Measurements from ENCODE around the gene GDPD4. TPM values are rescaled to one million over a fixed set of nuclear protein-coding genes. Genes with fewer than 3 reads are reported as not detected.

GDPD4 gene
- total and polyA plus RNA-seq, 9 donors: 0.13 to 0.67 (median 0.25) TPM; not detected in 1

DNA sequence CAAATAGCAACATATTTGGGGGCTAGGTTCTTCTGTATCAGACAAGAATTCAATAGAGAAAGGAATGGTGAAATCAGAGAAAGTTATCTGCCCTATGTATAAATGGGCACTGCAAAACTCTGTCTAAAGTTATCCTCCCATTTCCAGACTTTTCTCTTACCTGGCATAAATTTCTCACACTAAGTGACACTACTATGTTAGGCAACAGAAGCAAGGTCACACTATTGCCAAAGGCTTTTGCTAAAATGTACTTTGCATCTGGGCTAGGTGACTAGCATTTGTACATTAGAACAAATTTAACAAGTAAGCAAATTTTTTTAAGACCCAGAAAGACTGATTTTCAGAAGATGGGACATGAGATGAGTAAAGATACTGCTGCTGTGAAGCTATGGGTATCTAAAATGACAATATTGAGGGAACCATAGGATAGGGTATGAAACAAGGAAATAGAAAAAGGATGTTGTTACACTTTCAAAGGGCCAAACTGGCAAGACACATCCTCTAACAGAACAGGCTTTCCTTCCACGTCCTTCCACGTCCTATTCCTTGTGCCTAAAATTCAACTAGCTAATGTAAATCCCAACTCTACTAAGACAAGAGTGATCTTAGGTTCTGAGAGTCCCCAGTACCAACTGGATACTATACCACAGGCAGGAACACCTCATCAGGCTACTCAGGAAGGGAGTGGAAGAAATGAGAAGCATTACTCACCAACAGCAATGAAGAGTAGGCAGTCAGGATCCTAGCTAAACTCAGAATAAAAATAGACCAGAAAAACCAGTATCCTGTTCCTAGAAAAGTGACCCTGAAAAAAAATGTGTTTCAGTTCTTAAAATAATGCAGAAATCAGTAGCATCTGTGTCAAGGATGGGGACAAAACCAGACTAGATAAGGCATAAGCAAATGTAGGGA, 22.6 kb downstream of the GDPD4 start:
- no peaks in the 10 kb centered on the region for H3K9me3 ChIP-seq (replicated peaks; ENCODE audit: control insufficient read depth, low read depth, low read length)
- no peaks in the 10 kb centered on the region for H3K27me3 ChIP-seq (ENCODE audit: control insufficient read depth, insufficient read depth, low read length)
- H3K27ac ChIP-seq (ENCODE audit: low read length): no peak overlapping the region
- no peak for DNase-seq
- H3K4me1 ChIP-seq (ENCODE audit: control insufficient read depth, insufficient read depth, low read length): no peaks in the 10 kb centered on the region
- H3K4me3 ChIP-seq (ENCODE audit: low read length): no peak overlapping the region
- WGBS (ENCODE audit: insufficient coverage): 81% methylated on average over 2 of the region's 2 CpGs
- H3K36me3 ChIP-seq (ENCODE audit: control insufficient read depth, insufficient read depth, low read length): no peaks in the 10 kb centered on the region

DNA sequence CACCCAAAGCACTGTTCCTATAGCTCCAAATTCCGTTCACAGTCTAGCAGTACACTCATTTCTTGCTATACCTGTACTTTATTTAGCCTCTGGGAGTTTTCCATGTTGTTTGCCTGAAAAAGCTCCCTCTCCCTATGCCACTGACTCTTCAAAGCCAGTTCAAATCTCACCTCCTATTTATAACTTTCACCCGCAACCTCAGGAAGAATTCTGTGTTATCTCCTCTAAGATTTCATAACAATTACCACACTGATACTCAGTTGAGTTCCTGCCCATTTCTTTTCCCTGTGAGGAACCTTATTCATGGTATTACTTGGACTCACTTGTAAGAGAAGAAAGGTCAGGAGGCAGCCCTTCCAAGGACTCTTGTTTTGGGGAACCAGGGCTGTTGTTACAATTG, 25.2 kb downstream of the GDPD4 start:
- Histone ChIP-seq H3K9me3 (replicated peaks; ENCODE audit: control insufficient read depth, low read depth, low read length) (no peaks in the 10 kb centered on the region), H3K27me3 (ENCODE audit: control insufficient read depth, insufficient read depth, low read length) (no peaks in the 10 kb centered on the region), H3K4me3 (ENCODE audit: low read length) (no peak overlapping the region), H3K4me1 (ENCODE audit: control insufficient read depth, insufficient read depth, low read length) (no peaks in the 10 kb centered on the region), H3K27ac (ENCODE audit: low read length) (no peak overlapping the region), H3K36me3 (ENCODE audit: control insufficient read depth, insufficient read depth, low read length) (no peaks in the 10 kb centered on the region)
- no peak for DNase-seq
- 88% methylated on average over 1 of the region's 2 CpGs for WGBS (ENCODE audit: insufficient coverage)

DNA sequence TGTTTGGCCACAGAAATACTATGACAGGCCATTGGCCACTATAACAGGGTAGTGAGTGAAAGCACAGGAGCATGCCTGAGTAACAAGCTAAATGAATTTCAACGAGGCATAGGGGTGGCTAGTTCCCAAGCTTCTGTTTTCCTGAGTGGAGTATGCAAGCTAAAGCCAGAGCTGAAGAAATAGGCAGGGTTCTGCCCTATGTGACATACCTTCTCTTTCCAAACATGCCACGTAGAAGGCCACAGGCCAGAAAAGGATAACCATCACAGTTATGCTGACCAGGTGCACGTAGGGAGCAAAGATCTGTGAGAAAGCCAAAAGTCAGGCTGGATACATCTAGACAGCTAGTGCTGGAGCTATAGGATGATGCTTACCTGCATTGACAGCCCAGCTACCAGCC, 30.6 kb downstream of the GDPD4 start:
- no peak for DNase-seq
- WGBS (ENCODE audit: insufficient coverage): 80% methylated on average over 1 of the region's 3 CpGs

GRCh38 chr11:77269484-77270123, 31.9 kb downstream of the GDPD4 start:
- DNase-seq: no peak
- Histone ChIP-seq H3K27ac (ENCODE audit: low read length) (no peak overlapping the region), H3K4me1 (ENCODE audit: control insufficient read depth, insufficient read depth, low read length) (no peaks in the 10 kb centered on the region), H3K27me3 (ENCODE audit: control insufficient read depth, insufficient read depth, low read length) (no peaks in the 10 kb centered on the region), H3K36me3 (ENCODE audit: control insufficient read depth, insufficient read depth, low read length) (no peaks in the 10 kb centered on the region), H3K9me3 (replicated peaks; ENCODE audit: control insufficient read depth, low read depth, low read length) (no peaks in the 10 kb centered on the region), H3K4me3 (ENCODE audit: low read length) (no peak overlapping the region)
- 77% methylated on average over 1 of the region's 1 CpG for WGBS (ENCODE audit: insufficient coverage)

More for the DNA sequence above, 30.6 kb downstream of the GDPD4 start:
- Histone ChIP-seq H3K4me3 (ENCODE audit: low read length) (no peak overlapping the region), H3K36me3 (ENCODE audit: control insufficient read depth, insufficient read depth, low read length) (no peaks in the 10 kb centered on the region), H3K27me3 (ENCODE audit: control insufficient read depth, insufficient read depth, low read length) (no peaks in the 10 kb centered on the region), H3K9me3 (replicated peaks; ENCODE audit: control insufficient read depth, low read depth, low read length) (no peaks in the 10 kb centered on the region), H3K4me1 (ENCODE audit: control insufficient read depth, insufficient read depth, low read length) (no peaks in the 10 kb centered on the region), H3K27ac (ENCODE audit: low read length) (no peak overlapping the region)

GRCh38 chr11:77267962-77268361, 33.5 kb downstream of the GDPD4 start:
- Histone ChIP-seq H3K9me3 (replicated peaks; ENCODE audit: control insufficient read depth, low read depth, low read length) (no peaks in the 10 kb centered on the region), H3K27ac (ENCODE audit: low read length) (no peak overlapping the region), H3K27me3 (ENCODE audit: control insufficient read depth, insufficient read depth, low read length) (no peaks in the 10 kb centered on the region), H3K36me3 (ENCODE audit: control insufficient read depth, insufficient read depth, low read length) (no peaks in the 10 kb centered on the region), H3K4me3 (ENCODE audit: low read length) (no peak overlapping the region), H3K4me1 (ENCODE audit: control insufficient read depth, insufficient read depth, low read length) (no peaks in the 10 kb centered on the region)
- no peak for DNase-seq
- WGBS (ENCODE audit: insufficient coverage): 88% methylated on average over 1 of the region's 2 CpGs

- no CpG with 5 or more reads among the region's 1 CpG for WGBS (ENCODE audit: insufficient coverage)
- H3K27ac ChIP-seq (ENCODE audit: low read length): no peak overlapping the region
- no peaks in the 10 kb centered on the region for H3K27me3 ChIP-seq (ENCODE audit: control insufficient read depth, insufficient read depth, low read length)
- no peak overlapping the region for H3K4me3 ChIP-seq (ENCODE audit: low read length)
- H3K36me3 ChIP-seq (ENCODE audit: control insufficient read depth, insufficient read depth, low read length): no peaks in the 10 kb centered on the region
- peaks cover 3% of the 10 kb centered on the region for H3K9me3 ChIP-seq (replicated peaks; ENCODE audit: control insufficient read depth, low read depth, low read length)
- no peaks in the 10 kb centered on the region for H3K4me1 ChIP-seq (ENCODE audit: control insufficient read depth, insufficient read depth, low read length)
- DNase-seq: no peak
Observed at GRCh38 chr11:77266766-77267165, 34.7 kb downstream of the GDPD4 start.

GRCh38 chr11:77262803-77263202, 38.7 kb downstream of the GDPD4 start:
- H3K4me1 ChIP-seq (ENCODE audit: control insufficient read depth, insufficient read depth, low read length): no peaks in the 10 kb centered on the region
- DNase-seq: no peak
- H3K36me3 ChIP-seq (ENCODE audit: control insufficient read depth, insufficient read depth, low read length): no peaks in the 10 kb centered on the region
- no peak overlapping the region for H3K4me3 ChIP-seq (ENCODE audit: low read length)
- H3K9me3 ChIP-seq (replicated peaks; ENCODE audit: control insufficient read depth, low read depth, low read length): peaks cover 3% of the 10 kb centered on the region
- H3K27me3 ChIP-seq (ENCODE audit: control insufficient read depth, insufficient read depth, low read length): no peaks in the 10 kb centered on the region
- no peak overlapping the region for H3K27ac ChIP-seq (ENCODE audit: low read length)

DNA sequence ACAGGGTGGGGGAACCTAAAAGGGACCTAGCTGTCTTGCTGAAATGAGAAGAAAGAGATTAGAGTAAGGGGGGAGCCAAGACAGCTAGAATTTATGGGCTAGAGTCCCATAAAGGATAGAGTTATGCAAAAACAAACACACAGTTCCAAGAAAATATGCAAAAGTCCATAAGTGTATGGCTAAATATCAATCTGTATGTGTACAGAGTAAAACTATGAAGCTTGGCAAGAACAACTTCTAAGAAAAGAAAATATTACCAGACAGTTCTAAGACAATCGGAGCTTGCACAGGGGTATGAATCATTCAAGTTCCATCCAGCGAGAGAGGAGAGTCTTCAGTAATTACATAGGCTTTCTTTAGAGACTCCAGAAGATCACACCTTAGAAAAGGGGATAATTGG, 41.8 kb downstream of the GDPD4 start:
- peak; percentile 73 for DNase-seq
- Histone ChIP-seq H3K4me3 (ENCODE audit: low read length) (no peak overlapping the region), H3K4me1 (ENCODE audit: control insufficient read depth, insufficient read depth, low read length) (no peaks in the 10 kb centered on the region), H3K27me3 (ENCODE audit: control insufficient read depth, insufficient read depth, low read length) (no peaks in the 10 kb centered on the region), H3K27ac (ENCODE audit: low read length) (no peak overlapping the region), H3K36me3 (ENCODE audit: control insufficient read depth, insufficient read depth, low read length) (no peaks in the 10 kb centered on the region), H3K9me3 (replicated peaks; ENCODE audit: control insufficient read depth, low read depth, low read length) (peaks cover 3% of the 10 kb centered on the region)
- no CpG with 5 or more reads among the region's 2 CpGs for WGBS (ENCODE audit: insufficient coverage)

- no peak overlapping the region for H3K27ac ChIP-seq (ENCODE audit: low read length)
- H3K9me3 ChIP-seq (replicated peaks; ENCODE audit: control insufficient read depth, low read depth, low read length): peaks cover 5% of the 10 kb centered on the region
- H3K4me1 ChIP-seq (ENCODE audit: control insufficient read depth, insufficient read depth, low read length): no peaks in the 10 kb centered on the region
- DNase-seq: no peak
- H3K36me3 ChIP-seq (ENCODE audit: control insufficient read depth, insufficient read depth, low read length): no peaks in the 10 kb centered on the region
- WGBS (ENCODE audit: insufficient coverage): no CpG with 5 or more reads among the region's 1 CpG
- no peaks in the 10 kb centered on the region for H3K27me3 ChIP-seq (ENCODE audit: control insufficient read depth, insufficient read depth, low read length)
- no peak overlapping the region for H3K4me3 ChIP-seq (ENCODE audit: low read length)
Observed at GRCh38 chr11:77253690-77254089, 47.8 kb downstream of the GDPD4 start.

- Histone ChIP-seq H3K27ac (ENCODE audit: low read length) (no peak overlapping the region), H3K27me3 (ENCODE audit: control insufficient read depth, insufficient read depth, low read length) (no peaks in the 10 kb centered on the region), H3K9me3 (replicated peaks; ENCODE audit: control insufficient read depth, low read depth, low read length) (peaks cover 5% of the 10 kb centered on the region), H3K4me1 (ENCODE audit: control insufficient read depth, insufficient read depth, low read length) (no peaks in the 10 kb centered on the region), H3K36me3 (ENCODE audit: control insufficient read depth, insufficient read depth, low read length) (no peaks in the 10 kb centered on the region), H3K4me3 (ENCODE audit: low read length) (no peak overlapping the region)
- 67% methylated on average over 3 of the region's 3 CpGs for WGBS (ENCODE audit: insufficient coverage)
- DNase-seq: no peak
Observed at GRCh38 chr11:77252555-77253270, 48.8 kb downstream of the GDPD4 start.
